BLaER1 (cell line): Measurements from ENCODE around the gene STON2.
"Not testable (repeated sequence)": the region's sequence is repeated elsewhere in the genome, so short reads cannot be mapped to it uniquely, and the experiment has no call there.

Source experiments
- H3K27ac ChIP-seq: shearing (Covaris generic); formaldehyde crosslinking; 2 replicates; pipeline ENCODE4 v1.8.1; 2022
- H3K27me3 ChIP-seq: shearing (Covaris generic); formaldehyde crosslinking; 2 replicates; pipeline ENCODE4 v1.8.1; 2022
- H3K36me3 ChIP-seq: shearing (Covaris generic); formaldehyde crosslinking; 2 replicates; pipeline ENCODE4 v1.8.1; 2022
- H3K4me1 ChIP-seq: shearing (Covaris generic); formaldehyde crosslinking; 2 replicates; pipeline ENCODE4 v1.8.1; 2022
- H3K4me2 ChIP-seq: shearing (Covaris generic); formaldehyde crosslinking; 2 replicates; pipeline ENCODE4 v1.8.1; 2022
- H3K4me3 ChIP-seq: shearing (Covaris generic); formaldehyde crosslinking; 2 replicates; pipeline ENCODE4 v1.8.1; 2022
- H3K9ac ChIP-seq: shearing (Covaris generic); formaldehyde crosslinking; 2 replicates; pipeline ENCODE4 v1.8.1; 2022
- H3K9me3 ChIP-seq: shearing (Covaris generic); formaldehyde crosslinking; 2 replicates; pipeline ENCODE4 v1.8.1; 2022
- H4K20me1 ChIP-seq: shearing (Covaris generic); formaldehyde crosslinking; 2 replicates; pipeline ENCODE4 v1.8.1; 2022
- Cebpa-rat ChIP-seq: shearing (Covaris generic); IDR thresholded peaks from 2 replicates; pipeline ENCODE4 v1.8.1; 2022

STON2 gene

GRCh38 chr14:81245771-81246170 is 154.4 kb downstream of the STON2 start:
- no peaks in the 10 kb centered on the region for H3K36me3 ChIP-seq
- H3K4me2 ChIP-seq: peak overlapping the region; percentile 92
- H3K27ac ChIP-seq: no peak overlapping the region
- no peak for TF ChIP-seq Cebpa-rat
- H3K9me3 ChIP-seq: peaks cover 33% of the 10 kb centered on the region
- H3K4me3 ChIP-seq: no peak overlapping the region
- H4K20me1 ChIP-seq: no peaks in the 10 kb centered on the region
- no peak overlapping the region for H3K9ac ChIP-seq
- peaks cover 37% of the 10 kb centered on the region for H3K4me1 ChIP-seq
- no peaks in the 10 kb centered on the region for H3K27me3 ChIP-seq

DNA sequence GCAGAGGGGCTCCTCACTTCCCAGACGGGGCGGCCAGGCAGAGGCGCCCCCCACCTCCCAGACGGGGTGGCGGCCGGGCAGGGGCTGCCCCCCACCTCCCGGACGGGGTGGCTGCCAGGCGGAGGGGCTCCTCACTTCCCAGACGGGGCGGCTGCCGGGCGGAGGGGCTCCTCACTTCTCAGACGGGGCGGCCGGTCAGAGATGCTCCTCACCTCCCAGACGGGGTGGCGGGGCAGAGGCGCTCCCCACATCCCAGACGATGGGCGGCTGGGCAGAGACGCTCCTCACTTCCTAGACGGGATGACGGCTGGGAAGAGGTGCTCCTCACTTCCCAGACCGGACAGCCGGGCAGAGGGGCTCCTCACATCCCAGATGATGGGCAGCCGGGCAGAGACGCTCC is 155.7 kb downstream of the STON2 start:
- H3K27me3 ChIP-seq, H4K20me1 ChIP-seq, H3K36me3 ChIP-seq, H3K9ac ChIP-seq, H3K4me2 ChIP-seq, H3K4me3 ChIP-seq, H3K27ac ChIP-seq: not testable (repeated sequence)
- H3K4me1 ChIP-seq: peaks cover 37% of the 10 kb centered on the region
- H3K9me3 ChIP-seq: peaks cover 33% of the 10 kb centered on the region

DNA sequence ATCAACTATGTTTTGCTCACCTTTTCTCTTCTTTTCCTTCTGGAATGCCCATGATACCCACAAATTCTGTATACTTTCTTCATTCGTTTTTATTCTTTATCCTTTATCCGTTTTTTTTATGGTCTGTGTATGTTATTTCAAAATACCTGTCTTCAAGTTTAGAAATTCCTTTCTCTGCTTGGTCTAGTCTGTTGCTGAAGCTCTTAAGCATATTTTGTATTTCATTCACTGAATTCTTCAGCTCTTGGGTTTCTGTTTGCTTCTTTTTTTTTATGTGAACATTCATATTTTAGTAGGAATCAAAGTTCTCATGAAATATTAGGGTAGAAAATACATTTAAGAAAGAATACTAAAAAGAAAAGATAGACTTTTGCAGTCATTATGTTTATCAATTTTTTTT is 156.6 kb downstream of the STON2 start:
- H3K27me3 ChIP-seq: no peaks in the 10 kb centered on the region
- peaks cover 33% of the 10 kb centered on the region for H3K9me3 ChIP-seq
- peaks cover 32% of the 10 kb centered on the region for H3K4me1 ChIP-seq
- no peak overlapping the region for H3K9ac ChIP-seq
- H4K20me1 ChIP-seq: no peaks in the 10 kb centered on the region
- no peak for TF ChIP-seq Cebpa-rat
- no peak overlapping the region for H3K4me2 ChIP-seq
- no peak overlapping the region for H3K27ac ChIP-seq
- no peak overlapping the region for H3K4me3 ChIP-seq
- H3K36me3 ChIP-seq: no peaks in the 10 kb centered on the region

DNA sequence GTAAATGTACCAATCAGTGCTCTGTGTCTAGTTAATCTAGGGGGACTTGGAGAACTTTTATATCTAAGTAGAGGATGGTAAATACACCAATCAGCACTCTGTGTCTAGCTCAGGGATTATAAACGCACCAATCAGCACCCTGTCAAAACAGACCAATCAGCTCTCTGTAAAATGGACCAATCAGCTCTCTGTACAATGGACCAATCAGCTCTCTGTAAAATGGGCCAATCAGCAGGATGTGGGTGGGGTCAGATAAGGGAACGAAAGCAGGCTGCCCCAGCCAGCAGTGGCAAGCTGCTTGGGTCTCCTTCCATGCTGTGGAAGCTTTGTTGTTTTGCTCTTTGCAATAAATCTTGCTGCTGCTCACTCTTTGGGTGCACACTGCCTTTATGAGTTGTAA is 163.3 kb downstream of the STON2 start:
- H3K9ac ChIP-seq, H3K27ac ChIP-seq: not testable (repeated sequence)

GRCh38 chr14:81236138-81236537 is 164.0 kb downstream of the STON2 start:
- Histone ChIP-seq H3K27me3 (no peaks in the 10 kb centered on the region), H3K4me2 (no peak overlapping the region), H3K9ac (no peak overlapping the region), H3K4me3 (no peak overlapping the region), H4K20me1 (no peaks in the 10 kb centered on the region), H3K9me3 (peaks cover 12% of the 10 kb centered on the region; the same call in 1 of the 2 replicates), H3K4me1 (no peaks in the 10 kb centered on the region; the same call in 1 of the 2 replicates), H3K36me3 (no peaks in the 10 kb centered on the region), H3K27ac (no peak overlapping the region)
- TF ChIP-seq Cebpa-rat: no peak

More for the DNA sequence above, 163.3 kb downstream of the STON2 start:
- H3K4me3 ChIP-seq, H3K4me1 ChIP-seq, H3K36me3 ChIP-seq, H3K4me2 ChIP-seq, H4K20me1 ChIP-seq, H3K27me3 ChIP-seq: not testable (repeated sequence)
- peaks cover 15% of the 10 kb centered on the region for H3K9me3 ChIP-seq

- H3K4me1 ChIP-seq: no peaks in the 10 kb centered on the region; the same call in 1 of the 2 replicates
- H4K20me1 ChIP-seq: no peaks in the 10 kb centered on the region
- H3K9me3 ChIP-seq: peaks cover 16% of the 10 kb centered on the region; the same call in 1 of the 2 replicates
- no peak overlapping the region for H3K27ac ChIP-seq
- no peak for TF ChIP-seq Cebpa-rat
- no peak overlapping the region for H3K9ac ChIP-seq
- H3K27me3 ChIP-seq: no peaks in the 10 kb centered on the region
- H3K36me3 ChIP-seq: no peaks in the 10 kb centered on the region
- no peak overlapping the region for H3K4me2 ChIP-seq
- H3K4me3 ChIP-seq: no peak overlapping the region
Measured at GRCh38 chr14:81235096-81235495, 165.0 kb downstream of the STON2 start.

- H3K27ac ChIP-seq: no peak overlapping the region
- H3K27me3 ChIP-seq: no peaks in the 10 kb centered on the region
- peaks cover 16% of the 10 kb centered on the region; the same call in 1 of the 2 replicates for H3K9me3 ChIP-seq
- H3K4me1 ChIP-seq: no peaks in the 10 kb centered on the region; the same call in 1 of the 2 replicates
- no peaks in the 10 kb centered on the region for H3K36me3 ChIP-seq
- no peak for TF ChIP-seq Cebpa-rat
- H3K4me3 ChIP-seq: no peak overlapping the region
- H3K4me2 ChIP-seq: no peak overlapping the region
- H3K9ac ChIP-seq: no peak overlapping the region
- H4K20me1 ChIP-seq: no peaks in the 10 kb centered on the region
Measured at GRCh38 chr14:81234278-81234677, 165.8 kb downstream of the STON2 start.

DNA sequence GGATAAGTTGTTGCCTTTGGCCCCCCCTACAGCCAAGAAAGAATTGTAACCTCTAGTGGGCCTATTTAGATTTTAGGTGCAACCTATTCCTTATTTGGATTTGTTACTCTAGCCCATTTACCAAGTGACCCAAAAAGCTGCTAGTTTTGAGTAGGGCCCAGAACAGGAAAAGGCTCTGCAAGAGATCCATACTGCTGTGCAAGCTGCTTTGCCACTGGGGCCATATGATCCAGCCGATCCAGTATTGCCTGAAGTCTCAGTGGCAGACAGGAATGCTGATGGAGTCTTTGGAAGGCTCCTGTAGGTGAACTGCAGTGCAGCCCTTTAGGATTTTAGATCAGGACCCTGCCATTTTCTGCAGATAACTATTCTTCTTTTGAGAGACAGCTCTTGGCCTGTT is 166.5 kb downstream of the STON2 start:
- Histone ChIP-seq H4K20me1 (no peaks in the 10 kb centered on the region), H3K9ac (no peak overlapping the region), H3K4me2 (no peak overlapping the region), H3K27ac (no peak overlapping the region), H3K27me3 (no peaks in the 10 kb centered on the region), H3K4me1 (no peaks in the 10 kb centered on the region; the same call in 1 of the 2 replicates), H3K36me3 (no peaks in the 10 kb centered on the region), H3K9me3 (peaks cover 16% of the 10 kb centered on the region; the same call in 1 of the 2 replicates), H3K4me3 (no peak overlapping the region)
- no peak for TF ChIP-seq Cebpa-rat

DNA sequence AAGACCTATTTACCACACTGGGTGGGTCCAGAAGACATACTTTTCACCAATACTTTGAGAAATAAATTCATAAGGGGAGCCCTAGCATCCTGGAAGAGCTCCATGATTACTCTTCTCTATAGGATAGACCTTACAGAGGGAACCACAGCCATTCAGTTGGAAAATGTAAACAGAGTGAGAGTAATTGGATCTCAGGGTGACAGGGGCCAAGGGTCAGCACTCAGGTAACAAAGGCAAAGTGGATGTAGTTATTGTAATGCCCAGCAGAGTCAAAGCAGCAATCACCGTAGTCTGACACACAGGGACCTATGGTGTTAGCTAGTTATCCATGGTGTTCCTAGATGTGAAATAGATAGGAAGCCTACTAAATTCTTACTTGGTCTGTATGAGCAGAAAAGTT is 168.6 kb downstream of the STON2 start:
- 0 out of 2 replicates have a peak, but pooled peaks cover 10% of the 10 kb centered on the region for H3K9me3 ChIP-seq
- TF ChIP-seq Cebpa-rat: no peak
- no peaks in the 10 kb centered on the region; the same call in 1 of the 2 replicates for H3K4me1 ChIP-seq
- H3K36me3 ChIP-seq: no peaks in the 10 kb centered on the region
- no peaks in the 10 kb centered on the region for H4K20me1 ChIP-seq
- H3K9ac ChIP-seq: no peak overlapping the region
- H3K4me3 ChIP-seq: no peak overlapping the region
- no peak overlapping the region for H3K27ac ChIP-seq
- H3K27me3 ChIP-seq: no peaks in the 10 kb centered on the region
- no peak overlapping the region for H3K4me2 ChIP-seq

DNA sequence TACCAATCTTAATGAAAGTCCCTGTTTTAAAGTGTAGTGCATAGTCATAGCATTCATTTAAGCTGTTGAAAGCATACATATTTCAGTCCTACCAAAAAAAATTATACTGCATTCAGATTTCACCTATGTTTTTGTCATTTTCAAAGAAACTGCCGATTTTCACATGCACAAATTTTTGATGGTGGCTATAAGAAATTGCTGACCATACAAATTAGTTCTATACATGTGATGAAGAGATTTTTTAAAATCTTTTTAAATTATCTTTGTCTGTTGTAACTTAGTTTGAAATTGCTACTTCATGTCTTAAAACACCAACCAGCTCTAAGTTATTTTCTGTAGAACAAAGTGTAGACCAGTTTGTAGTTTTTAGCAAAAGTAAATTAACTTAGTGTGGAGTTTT is 175.9 kb downstream of the STON2 start:
- Histone ChIP-seq H3K4me1 (peaks cover 10% of the 10 kb centered on the region), H4K20me1 (no peaks in the 10 kb centered on the region), H3K27ac (no peak overlapping the region), H3K36me3 (no peaks in the 10 kb centered on the region), H3K27me3 (no peaks in the 10 kb centered on the region), H3K4me3 (no peak overlapping the region), H3K9ac (no peak overlapping the region), H3K9me3 (no peaks in the 10 kb centered on the region), H3K4me2 (no peak overlapping the region)
- TF ChIP-seq Cebpa-rat: no peak

GRCh38 chr14:81223788-81224187 is 176.3 kb downstream of the STON2 start:
- H3K9ac ChIP-seq, H3K4me2 ChIP-seq, H4K20me1 ChIP-seq, H3K36me3 ChIP-seq, H3K9me3 ChIP-seq, H3K27me3 ChIP-seq, H3K27ac ChIP-seq, H3K4me3 ChIP-seq: not testable (repeated sequence)
- peaks cover 10% of the 10 kb centered on the region for H3K4me1 ChIP-seq
